ENCODE measurements around the gene EEF1A2.

Gene EEF1A2

DNA sequence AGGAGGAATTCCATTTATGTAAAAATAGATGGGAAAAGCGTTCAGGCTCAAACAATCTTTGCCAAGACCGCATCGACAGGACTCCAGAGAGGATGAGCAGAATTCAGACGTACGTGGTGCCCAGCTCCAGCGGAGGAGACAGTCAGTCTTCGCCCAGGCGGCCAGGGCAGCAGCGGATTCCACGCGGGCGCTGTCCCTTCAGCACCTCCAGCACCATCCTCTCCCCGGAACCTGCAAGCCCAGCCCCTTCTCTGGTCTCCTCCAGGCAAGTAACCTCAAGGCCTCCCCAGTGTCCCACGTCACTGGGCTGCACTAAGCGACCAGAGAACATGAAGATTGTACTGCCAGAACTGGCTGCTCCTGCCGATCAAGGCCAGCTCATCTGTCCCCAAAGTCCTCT is 23.7 kb downstream of the EEF1A2 start:
- no peak overlapping the region for H3K4me2 ChIP-seq (ENCODE audit: low read length)
- no peak overlapping the region for H2AFZ ChIP-seq (ENCODE audit: low read length)
- no peaks in the 10 kb centered on the region for H3K36me3 ChIP-seq (ENCODE audit: insufficient read depth, low read length)
- no peaks in the 10 kb centered on the region for H3K27me3 ChIP-seq (ENCODE audit: insufficient read depth, low read length)
- H3K79me2 ChIP-seq (ENCODE audit: insufficient read depth, low read length), result no peaks in the 10 kb centered on the region
- H3K9me3 ChIP-seq (ENCODE audit: low read length), result no peaks in the 10 kb centered on the region
- no peak overlapping the region for H3K4me3 ChIP-seq (ENCODE audit: low read depth, low read length, poor library complexity, severe bottlenecking)
- no peaks in the 10 kb centered on the region for H3K9me2 ChIP-seq (ENCODE audit: low read depth, low read length)
- H4K20me1 ChIP-seq (ENCODE audit: insufficient read depth, low read length), result no peaks in the 10 kb centered on the region
- no peak overlapping the region for H3K9ac ChIP-seq (ENCODE audit: low read length)
- H3F3A ChIP-seq (ENCODE audit: insufficient read depth, low read length), result no peaks in the 10 kb centered on the region
- H3K4me1 ChIP-seq (ENCODE audit: insufficient read depth, low read length, severe bottlenecking), result no peaks in the 10 kb centered on the region
- TF ChIP-seq, protein P1, sequence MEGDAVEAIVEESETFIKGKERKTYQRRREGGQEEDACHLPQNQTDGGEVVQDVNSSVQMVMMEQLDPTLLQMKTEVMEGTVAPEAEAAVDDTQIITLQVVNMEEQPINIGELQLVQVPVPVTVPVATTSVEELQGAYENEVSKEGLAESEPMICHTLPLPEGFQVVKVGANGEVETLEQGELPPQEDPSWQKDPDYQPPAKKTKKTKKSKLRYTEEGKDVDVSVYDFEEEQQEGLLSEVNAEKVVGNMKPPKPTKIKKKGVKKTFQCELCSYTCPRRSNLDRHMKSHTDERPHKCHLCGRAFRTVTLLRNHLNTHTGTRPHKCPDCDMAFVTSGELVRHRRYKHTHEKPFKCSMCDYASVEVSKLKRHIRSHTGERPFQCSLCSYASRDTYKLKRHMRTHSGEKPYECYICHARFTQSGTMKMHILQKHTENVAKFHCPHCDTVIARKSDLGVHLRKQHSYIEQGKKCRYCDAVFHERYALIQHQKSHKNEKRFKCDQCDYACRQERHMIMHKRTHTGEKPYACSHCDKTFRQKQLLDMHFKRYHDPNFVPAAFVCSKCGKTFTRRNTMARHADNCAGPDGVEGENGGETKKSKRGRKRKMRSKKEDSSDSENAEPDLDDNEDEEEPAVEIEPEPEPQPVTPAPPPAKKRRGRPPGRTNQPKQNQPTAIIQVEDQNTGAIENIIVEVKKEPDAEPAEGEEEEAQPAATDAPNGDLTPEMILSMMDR (IDR thresholded peaks at IDR 0.05; ENCODE audit: low read length), result no peak
- no peak for TF ChIP-seq EZH2 (IDR thresholded peaks at IDR 0.05; ENCODE audit: borderline replicate concordance, low read length)
- no peak overlapping the region for H3K27ac ChIP-seq (ENCODE audit: low read depth, low read length, poor library complexity, severe bottlenecking)

DNA sequence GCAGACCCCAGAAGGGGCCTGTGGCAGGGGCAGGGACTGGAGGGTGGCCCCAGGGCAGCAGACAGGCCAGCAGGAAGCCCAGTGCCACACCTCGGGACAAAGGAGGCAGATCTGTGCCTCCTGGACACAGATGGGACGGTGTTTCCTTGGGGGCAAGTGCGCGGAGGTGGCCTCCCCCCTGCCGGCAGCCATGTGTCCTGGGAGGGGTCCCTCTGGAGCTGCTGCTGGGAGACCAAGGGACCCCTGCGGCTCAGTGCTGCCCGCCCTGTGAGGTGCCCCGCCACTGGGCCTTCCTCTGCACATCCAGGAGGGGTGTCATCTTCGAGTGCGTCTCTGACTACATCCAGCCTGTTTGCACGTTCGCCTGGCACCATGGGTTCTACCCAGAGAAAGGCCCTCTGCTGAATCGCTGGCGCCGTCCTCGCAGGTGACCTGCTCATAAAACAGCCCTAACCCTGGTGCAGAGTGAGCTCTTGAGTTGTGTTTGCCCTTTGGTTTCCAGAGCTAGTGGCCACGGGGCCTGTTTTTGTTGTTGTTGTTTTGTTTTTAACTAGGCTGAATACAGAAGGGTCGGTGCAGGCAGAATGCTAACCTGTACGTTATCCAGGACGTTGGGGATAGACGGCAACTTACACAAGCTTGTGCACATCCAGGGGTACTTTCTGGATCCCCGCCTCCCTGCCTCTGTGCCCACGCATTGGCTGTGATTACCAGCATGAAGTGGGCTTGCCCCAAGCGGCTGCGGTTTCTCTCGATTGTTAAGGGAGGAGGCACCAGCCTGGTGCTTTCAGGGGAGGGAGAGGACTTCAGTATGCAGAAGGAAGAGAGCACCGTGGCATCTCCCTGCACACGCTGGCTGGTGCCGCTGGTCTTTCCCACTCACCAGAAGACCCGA is 25.1 kb downstream of the EEF1A2 start:
- no peaks in the 10 kb centered on the region for H3K9me2 ChIP-seq (ENCODE audit: low read depth, low read length)
- no peaks in the 10 kb centered on the region for H3K79me2 ChIP-seq (ENCODE audit: insufficient read depth, low read length)
- H3K36me3 ChIP-seq (ENCODE audit: insufficient read depth, low read length), result no peaks in the 10 kb centered on the region
- no peak overlapping the region for H3K4me2 ChIP-seq (ENCODE audit: low read length)
- H3K9ac ChIP-seq (ENCODE audit: low read length), result no peak overlapping the region
- H2AFZ ChIP-seq (ENCODE audit: low read length), result no peak overlapping the region
- H3K4me3 ChIP-seq (ENCODE audit: low read depth, low read length, poor library complexity, severe bottlenecking), result no peak overlapping the region
- H3F3A ChIP-seq (ENCODE audit: insufficient read depth, low read length), result no peaks in the 10 kb centered on the region
- TF ChIP-seq, protein P1 (IDR thresholded peaks at IDR 0.05; ENCODE audit: low read length), result no peak
- no peaks in the 10 kb centered on the region for H3K9me3 ChIP-seq (ENCODE audit: low read length)
- no peak overlapping the region for H3K27ac ChIP-seq (ENCODE audit: low read depth, low read length, poor library complexity, severe bottlenecking)
- no peaks in the 10 kb centered on the region for H4K20me1 ChIP-seq (ENCODE audit: insufficient read depth, low read length)
- H3K4me1 ChIP-seq (ENCODE audit: insufficient read depth, low read length, severe bottlenecking), result no peaks in the 10 kb centered on the region
- H3K27me3 ChIP-seq (ENCODE audit: insufficient read depth, low read length), result peaks cover 4% of the 10 kb centered on the region; the same call in 1 of the 2 replicates

DNA sequence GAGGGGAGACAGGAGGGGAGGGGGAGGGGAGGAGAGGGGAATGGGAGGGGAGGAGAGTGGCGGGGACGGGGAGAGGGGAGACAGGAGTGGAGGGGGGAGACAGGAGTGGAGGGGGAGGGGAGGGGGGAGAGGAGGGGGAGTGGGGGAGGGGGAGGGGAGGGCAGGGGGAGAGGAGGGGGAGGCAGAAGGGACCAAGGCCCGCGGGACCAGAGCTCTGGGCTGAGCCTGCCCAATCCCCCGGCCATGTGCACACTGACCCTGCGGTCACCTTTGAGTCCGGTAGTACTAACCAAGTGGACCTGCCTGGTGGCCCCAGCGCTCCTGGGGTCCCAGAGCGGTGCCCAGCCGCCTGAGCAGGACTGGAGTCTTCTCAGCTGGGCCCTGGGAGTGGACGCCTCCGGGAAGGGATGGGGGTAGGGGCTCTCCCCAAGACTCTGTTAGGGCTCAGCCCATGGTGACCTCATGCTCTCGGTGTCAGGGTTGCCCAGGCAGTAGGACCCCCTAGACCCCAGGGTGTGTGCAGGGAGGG is 26.0 kb downstream of the EEF1A2 start:
- TF ChIP-seq EZH2 (IDR thresholded peaks at IDR 0.05; ENCODE audit: borderline replicate concordance, low read length), result no peak
- TF ChIP-seq, protein P1 (IDR thresholded peaks at IDR 0.05; ENCODE audit: low read length), result no peak
- H3K79me2 ChIP-seq (ENCODE audit: insufficient read depth, low read length), result no peaks in the 10 kb centered on the region
- H3K4me2 ChIP-seq (ENCODE audit: low read length), result no peak overlapping the region
- no peak overlapping the region for H2AFZ ChIP-seq (ENCODE audit: low read length)
- H3K9ac ChIP-seq (ENCODE audit: low read length), result no peak overlapping the region
- no peaks in the 10 kb centered on the region for H3K9me2 ChIP-seq (ENCODE audit: low read depth, low read length)
- no peaks in the 10 kb centered on the region for H3K36me3 ChIP-seq (ENCODE audit: insufficient read depth, low read length)
- H3K4me3 ChIP-seq (ENCODE audit: low read depth, low read length, poor library complexity, severe bottlenecking), result no peak overlapping the region
- H3K27me3 ChIP-seq (ENCODE audit: insufficient read depth, low read length), result peaks cover 8% of the 10 kb centered on the region; the same call in 1 of the 2 replicates
- H4K20me1 ChIP-seq (ENCODE audit: insufficient read depth, low read length), result no peaks in the 10 kb centered on the region
- no peaks in the 10 kb centered on the region for H3K4me1 ChIP-seq (ENCODE audit: insufficient read depth, low read length, severe bottlenecking)
- no peaks in the 10 kb centered on the region for H3K9me3 ChIP-seq (ENCODE audit: low read length)
- H3K27ac ChIP-seq (ENCODE audit: low read depth, low read length, poor library complexity, severe bottlenecking), result no peak overlapping the region
- no peaks in the 10 kb centered on the region for H3F3A ChIP-seq (ENCODE audit: insufficient read depth, low read length)

Data from OCI-LY1 (cell line).